Activated CD8-positive, alpha-beta T cell treated with anti-CD3 and anti-CD28 coated beads for 36 hours (primary cell): ENCODE measurements around the gene MYLK. TPM values are rescaled to one million over a fixed set of nuclear protein-coding genes. Genes with fewer than 3 reads are reported as not detected.
A peak's percentile ranks its signal among the peaks of the same experiment; 100 is the strongest.

Experiments used
- ATAC-seq: fragments of 200-7000 bp; cut with Tn5 transposase; one replicate; pipeline ENCODE4 v1.10.0; 2021; ENCODE audit warnings: mild to moderate bottlenecking, moderate library complexity
- CTCF ChIA-PET: fragments of 350-600 bp; sonication (Branson Sonifier 250); formaldehyde crosslinking; loops from one replicate; lab custom pipeline; 2021; ENCODE audit warnings: antibody characterized with exemption; lab: Charles Lee
- POLR2A ChIA-PET: fragments of 350-600 bp; sonication (Branson Sonifier 250); formaldehyde crosslinking; loops from one replicate; lab custom pipeline; 2021; ENCODE audit warnings: antibody characterized with exemption; lab: Charles Lee
- DNase-seq: peaks from one replicate; pipeline ENCODE4 v3.0.0-alpha.2; 2020
- H3K27ac Mint-ChIP-seq: one replicate; pipeline ENCODE4 v1.8.0; 2021; ENCODE audit warnings: mild to moderate bottlenecking, mixed read lengths
- H3K27me3 Mint-ChIP-seq: one replicate; pipeline ENCODE4 v1.8.0; 2021; ENCODE audit warnings: mixed read lengths
- H3K36me3 Mint-ChIP-seq: one replicate; pipeline ENCODE4 v1.8.0; 2021; ENCODE audit warnings: low read depth, mixed read lengths
- H3K4me1 Mint-ChIP-seq: one replicate; pipeline ENCODE4 v1.8.0; 2021; ENCODE audit warnings: low read depth, mixed read lengths
- H3K4me3 Mint-ChIP-seq: one replicate; pipeline ENCODE4 v1.8.0; 2021; ENCODE audit warnings: mild to moderate bottlenecking, moderate library complexity, mixed read lengths
- H3K9me3 Mint-ChIP-seq: one replicate; pipeline ENCODE4 v1.8.0; 2021; ENCODE audit warnings: mixed read lengths
- CTCF ChIP-seq: fragments of 200-600 bp; IDR thresholded peaks from one replicate; pipeline ENCODE4 v1.8.0; 2022; ENCODE audit warnings: antibody characterized with exemption, mild to moderate bottlenecking
- intact Hi-C: fragments of 100-400 bp; cut with micrococcal nuclease; formaldehyde crosslinking; loops from one replicate; pipeline ENCODE4 v1.10.0; 2022
- total RNA-seq, 2 experiments: library from RNA; stranded (reverse); gene quantifications; one replicate each; pipeline ENCODE4 v1.2.3, GENCODE V29; 2021

MYLK gene
- under 1 TPM in 1 of 2 experiments, not detected in 1; 0.34 TPM for total RNA-seq

GRCh38 chr3:123884203-123884831 lies at the start of gene MYLK:
Gene MYLK, minus strand, starts transcription at chr3:123884332. Its CDS starts 90,491 bp downstream, at chr3:123793841.
- Mint-ChIP-seq H3K36me3 (no peaks in the 10 kb centered on the region), H3K27ac (no peak within 1 kb of the TSS), H3K4me3 (peak within 1 kb of the TSS; percentile 71), H3K4me1 (peaks cover 11% of the 10 kb centered on the region), H3K9me3 (no peaks in the 10 kb centered on the region), H3K27me3 (peaks cover 50% of the 10 kb centered on the region)
- ChIA-PET CTCF (interaction anchor here (0.8 kb wide), 1 partner anchor 10 kb away, joined by 3 read pairs; no protein-coding TSS in a partner anchor), POLR2A (no interaction called here)
- no peak for TF ChIP-seq CTCF
- DNase-seq, result peak; percentile 67
- intact Hi-C loops, result no loop called here
- ATAC-seq, result peak; percentile 95

GRCh38 chr3:123930445-123930844 lies 46.3 kb upstream of the MYLK start:
- H3K4me3 Mint-ChIP-seq, result no peak overlapping the region
- ATAC-seq (no peak), DNase-seq (no peak)
- ChIA-PET POLR2A (no interaction called here), CTCF (no interaction called here)
- H3K27me3 Mint-ChIP-seq, result no peaks in the 10 kb centered on the region
- H3K9me3 Mint-ChIP-seq, result no peaks in the 10 kb centered on the region
- TF ChIP-seq CTCF, result no peak
- H3K4me1 Mint-ChIP-seq, result no peaks in the 10 kb centered on the region
- H3K36me3 Mint-ChIP-seq, result peaks cover 37% of the 10 kb centered on the region
- intact Hi-C loops, result no loop called here
- no peak overlapping the region for H3K27ac Mint-ChIP-seq

GRCh38 chr3:123929325-123929724 lies 45.2 kb upstream of the MYLK start:
- CTCF ChIA-PET, result no interaction called here
- POLR2A ChIA-PET, result no interaction called here
- no peak for DNase-seq

GRCh38 chr3:123926396-123926795 lies 42.3 kb upstream of the MYLK start:
- H3K9me3 Mint-ChIP-seq, result peaks cover 19% of the 10 kb centered on the region
- ATAC-seq (no peak), DNase-seq (no peak)
- intact Hi-C loops, result no loop called here
- no peaks in the 10 kb centered on the region for H3K4me1 Mint-ChIP-seq
- no peak overlapping the region for H3K4me3 Mint-ChIP-seq
- H3K27ac Mint-ChIP-seq, result no peak overlapping the region
- ChIA-PET POLR2A (no interaction called here), CTCF (no interaction called here)
- H3K27me3 Mint-ChIP-seq, result no peaks in the 10 kb centered on the region
- no peak for TF ChIP-seq CTCF
- H3K36me3 Mint-ChIP-seq, result peaks cover 61% of the 10 kb centered on the region

More at GRCh38 chr3:123929325-123929724, 45.2 kb upstream of the MYLK start:
- no peak for TF ChIP-seq CTCF
- H3K9me3 Mint-ChIP-seq, result no peaks in the 10 kb centered on the region
- no peak overlapping the region for H3K27ac Mint-ChIP-seq
- intact Hi-C loops, result no loop called here
- no peaks in the 10 kb centered on the region for H3K27me3 Mint-ChIP-seq
- H3K36me3 Mint-ChIP-seq, result peaks cover 46% of the 10 kb centered on the region
- no peak for ATAC-seq
- H3K4me1 Mint-ChIP-seq, result no peaks in the 10 kb centered on the region
- no peak overlapping the region for H3K4me3 Mint-ChIP-seq

- Mint-ChIP-seq H3K27me3 (no peaks in the 10 kb centered on the region), H3K36me3 (peaks cover 62% of the 10 kb centered on the region), H3K9me3 (peaks cover 30% of the 10 kb centered on the region), H3K4me3 (no peak overlapping the region), H3K4me1 (no peaks in the 10 kb centered on the region), H3K27ac (no peak overlapping the region)
- intact Hi-C loops, result no loop called here
- ChIA-PET POLR2A (no interaction called here), CTCF (no interaction called here)
- no peak for DNase-seq
- ATAC-seq, result no peak
- no peak for TF ChIP-seq CTCF
Measured at GRCh38 chr3:123920868-123921267, 36.7 kb upstream of the MYLK start.
